GM12872 (cell line): ENCODE data around the gene HOXA4.

Source experiments
- TF ChIP-seq, protein P1 (sequence below): IDR thresholded peaks from 3 replicates; pipeline ENCODE4 v1.5.1; 2011; ENCODE audit warnings: low read depth, mild to moderate bottlenecking, low read length, moderate library complexity; ENCODE audit not compliant: insufficient read depth

Gene HOXA4

GRCh38 chr7:27123007-27123476 lies 7.5 kb downstream of the HOXA4 start:
- TF ChIP-seq, protein P1, sequence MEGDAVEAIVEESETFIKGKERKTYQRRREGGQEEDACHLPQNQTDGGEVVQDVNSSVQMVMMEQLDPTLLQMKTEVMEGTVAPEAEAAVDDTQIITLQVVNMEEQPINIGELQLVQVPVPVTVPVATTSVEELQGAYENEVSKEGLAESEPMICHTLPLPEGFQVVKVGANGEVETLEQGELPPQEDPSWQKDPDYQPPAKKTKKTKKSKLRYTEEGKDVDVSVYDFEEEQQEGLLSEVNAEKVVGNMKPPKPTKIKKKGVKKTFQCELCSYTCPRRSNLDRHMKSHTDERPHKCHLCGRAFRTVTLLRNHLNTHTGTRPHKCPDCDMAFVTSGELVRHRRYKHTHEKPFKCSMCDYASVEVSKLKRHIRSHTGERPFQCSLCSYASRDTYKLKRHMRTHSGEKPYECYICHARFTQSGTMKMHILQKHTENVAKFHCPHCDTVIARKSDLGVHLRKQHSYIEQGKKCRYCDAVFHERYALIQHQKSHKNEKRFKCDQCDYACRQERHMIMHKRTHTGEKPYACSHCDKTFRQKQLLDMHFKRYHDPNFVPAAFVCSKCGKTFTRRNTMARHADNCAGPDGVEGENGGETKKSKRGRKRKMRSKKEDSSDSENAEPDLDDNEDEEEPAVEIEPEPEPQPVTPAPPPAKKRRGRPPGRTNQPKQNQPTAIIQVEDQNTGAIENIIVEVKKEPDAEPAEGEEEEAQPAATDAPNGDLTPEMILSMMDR = no peak

- TF ChIP-seq, protein P1 = no peak
These were observed 8.3 kb downstream of the HOXA4 start for GRCh38 chr7:27122077-27122910.

GRCh38 chr7:27121684-27122076 lies 8.9 kb downstream of the HOXA4 start:
- TF ChIP-seq, protein P1 = no peak

- TF ChIP-seq, protein P1 = no peak
These were observed 11.1 kb downstream of the HOXA4 start for GRCh38 chr7:27119412-27119911.

- TF ChIP-seq, protein P1 = no peak
These were observed 12.0 kb downstream of the HOXA4 start for GRCh38 chr7:27118580-27118979.

DNA sequence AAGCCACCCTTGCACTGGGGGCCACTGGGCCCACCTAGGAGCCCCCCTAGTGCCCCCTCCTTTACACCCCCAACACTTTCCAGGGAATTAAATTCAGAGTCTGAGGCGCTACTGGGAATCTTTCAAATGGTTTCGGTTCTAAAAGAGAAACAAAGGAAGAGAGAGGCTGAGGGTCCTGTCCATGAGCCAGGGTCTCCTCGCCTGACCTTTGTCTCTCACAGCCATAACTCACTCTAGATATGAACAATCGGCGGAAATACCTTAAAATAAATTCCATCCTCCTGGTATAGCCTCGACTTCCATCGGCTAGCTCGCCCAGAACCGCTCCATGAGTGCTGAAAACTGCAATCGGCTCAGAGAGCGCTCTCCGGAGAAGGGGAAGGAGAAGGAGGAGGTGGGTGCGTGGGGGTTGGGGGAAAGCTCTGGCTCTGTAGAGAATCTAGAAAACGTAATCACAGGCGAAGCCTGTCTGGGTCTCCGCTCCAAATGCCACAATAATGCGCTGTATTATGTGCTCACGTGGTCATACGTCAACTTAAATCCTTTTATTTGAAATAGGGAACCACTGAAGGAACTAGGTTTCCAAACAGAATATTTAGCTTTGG lies 12.6 kb downstream of the HOXA4 start:
- TF ChIP-seq, protein P1 = no peak

- TF ChIP-seq, protein P1 = no peak
These were observed 13.3 kb downstream of the HOXA4 start for GRCh38 chr7:27116962-27117886.
